Upper lobe of left lung (tissue), 4 donors: ENCODE measurements around the gene SF3A1.

ENCODE experiments used
- CTCF ChIP-seq, 6 experiments: fragments of 450-650 bp in 4 of 6; fragments of 200-600 bp in 2 of 6; sonication (generic) in 2 of 6; IDR thresholded peaks; one replicate each; pipeline ENCODE4 v1.5.1; 2016 to 2019; ENCODE audit warnings: antibody characterized with exemption in 6 of 6
- POLR2A ChIP-seq, 4 donors: fragments of 450-650 bp; IDR thresholded peaks; one replicate each; pipeline ENCODE4 v1.5.1; 2016 to 2017; ENCODE audit warnings: antibody characterized with exemption in 4 of 4, mild to moderate bottlenecking in 2 of 4

- TF ChIP-seq CTCF (IDR thresholded peaks at IDR 0.05), result no peak
- no peak for TF ChIP-seq POLR2A (IDR thresholded peaks at IDR 0.05)
These were observed 11.7 kb upstream of the SF3A1 start for GRCh38 chr22:30368420-30368819.
